Heart right ventricle (tissue), 16 donors: ENCODE results near the gene OTUD5. TPM values are rescaled to one million over a fixed set of nuclear protein-coding genes. Genes with fewer than 3 reads are reported as not detected.

ENCODE experiments used
- ATAC-seq, 8 donors: fragments of 200-7000 bp; cut with Tn5 transposase; one replicate each; pipeline ENCODE4 v1.9.1; 2020; ENCODE audit warnings: mild to moderate bottlenecking in 8 of 8, moderate library complexity in 8 of 8, moderate number of reproducible peaks in 1 of 8
- DNase-seq, 2 donors: peaks; one replicate each; pipeline ENCODE4 v3.0.0-alpha.2; 2020
- H3K27ac ChIP-seq, 10 donors: fragments of 200-600 bp; sonication (generic) in 2 of 10; one replicate each; pipeline versions ENCODE4 v1.5.0 to v1.8.0; 2020 to 2022; ENCODE audit warnings: mild to moderate bottlenecking in 3 of 10
- H3K27me3 ChIP-seq, 7 donors: fragments of 200-600 bp; one replicate each; pipeline ENCODE4 v1.8.0; 2021 to 2022; ENCODE audit warnings: mild to moderate bottlenecking in 2 of 7
- H3K36me3 ChIP-seq, 9 donors: fragments of 200-600 bp; sonication (generic) in 1 of 9; one replicate each; pipeline versions ENCODE4 v1.5.0 to v1.8.0; 2020 to 2022; ENCODE audit warnings: mild to moderate bottlenecking in 2 of 9
- H3K4me1 ChIP-seq, 9 donors: fragments of 200-600 bp; sonication (generic) in 1 of 9; one replicate each; pipeline versions ENCODE4 v1.5.0 to v1.8.0; 2020 to 2022; ENCODE audit warnings: mild to moderate bottlenecking in 4 of 9
- H3K4me3 ChIP-seq, 10 donors: fragments of 200-600 bp; sonication (generic) in 2 of 10; one replicate each; pipeline versions ENCODE4 v1.5.0 to v1.8.0; 2020 to 2022; ENCODE audit warnings: mild to moderate bottlenecking in 7 of 10, moderate library complexity in 2 of 10
- H3K9me3 ChIP-seq, 11 donors: fragments of 200-600 bp in 10 of 11; sonication (generic) in 2 of 11; one replicate each; pipeline versions ENCODE4 v1.5.0 to v1.8.0; 2013 to 2022; ENCODE audit warnings: mild to moderate bottlenecking in 2 of 11, control low read depth in 1 of 11, moderate library complexity in 1 of 11
- WGBS, 2 donors: extraction: QIAGEN DNeasy Blood & Tissue Kit; methylation state at CpG; one replicate each; pipeline ENCODE4 v1.1.7; 2013; ENCODE audit warnings: inconsistent platforms in 1 of 2; 5-methylcytosine and 5-hydroxymethylcytosine counted together
- intact Hi-C, 10 donors: fragments of 100-400 bp; cut with DNase I; formaldehyde crosslinking; loops; one replicate each; pipeline versions ENCODE4 v1.11.1 to v1.14.2; 2022
- polyA plus RNA-seq, 2 donors: library from polyadenylated mRNA; stranded (reverse); fragments of 200-250 nt; gene quantifications; one replicate each; pipeline ENCODE4 v1.2.3, GENCODE V29; 2013
- total RNA-seq, 10 donors: library from RNA; stranded (reverse); fragmentation: NEBNext Ultra II Directional in 3 of 10; extraction: Animal tissue kit (Norgen Biotek cat#: 25700) in 3 of 10; gene quantifications; one replicate each; pipeline versions ENCODE4 v1.2.1 to v1.2.4, GENCODE V29; 2021 to 2023
- TF ChIP-seq, protein P1 (sequence below), 9 donors: fragments of 200-600 bp; sonication (generic) in 2 of 9; IDR thresholded peaks; one replicate each; pipeline versions ENCODE4 v1.5.0 to v1.8.0; 2021 to 2022; ENCODE audit warnings: antibody characterized with exemption in 9 of 9, mild to moderate bottlenecking in 5 of 9, moderate library complexity in 1 of 9
- donor health status: Arrhythmogenic right ventricular cardiomyopathy.
- donor health status: ischemic (EF 13 %, LVEDD 7.1; RV severe dilation, severe dysfunction).
- donor health status: healthy with polysubstance abuse.
- donor health status: DM: no; HTN: yes; CAD: no.
- donor health status: DM: no; HTN: no; CAD: no.
- donor health status: ischemic (EF 25% LVEDD 6.9; RV normal size, moderate dysfunction).
- donor health status: ischemic (EF 25% LVEDD 5.7; RV mildly dilated, moderate dysfunction).
- donor health status: healthy.
- donor health status: DM: yes; HTN: yes; CAD: no.
- donor health status: Ischemic cardiomyopathy.
- donor health status: ischemic (EF 35%, LVEDD 5.7; RV mildly dilated, moderate dysfunction).
- donor health status: nonischemic (EF 11% LVEDD 7.7; RV severe dilation, severe dysfunction).
- donor health status: DM: yes; HTN: yes; CAD: no.
- donor health status: PGD.
- donor health status: ischemic (EF 29% LVEDD 5.4; RV normal size, mild dysfunction).
- donor health status: nonischemic (EF 23%, LVEDD 6.1; RV moderate dilation, normal function).

OTUD5 gene
- total and polyA plus RNA-seq, 12 donors: 17.9 to 27.3 (median 24.7) TPM

DNA sequence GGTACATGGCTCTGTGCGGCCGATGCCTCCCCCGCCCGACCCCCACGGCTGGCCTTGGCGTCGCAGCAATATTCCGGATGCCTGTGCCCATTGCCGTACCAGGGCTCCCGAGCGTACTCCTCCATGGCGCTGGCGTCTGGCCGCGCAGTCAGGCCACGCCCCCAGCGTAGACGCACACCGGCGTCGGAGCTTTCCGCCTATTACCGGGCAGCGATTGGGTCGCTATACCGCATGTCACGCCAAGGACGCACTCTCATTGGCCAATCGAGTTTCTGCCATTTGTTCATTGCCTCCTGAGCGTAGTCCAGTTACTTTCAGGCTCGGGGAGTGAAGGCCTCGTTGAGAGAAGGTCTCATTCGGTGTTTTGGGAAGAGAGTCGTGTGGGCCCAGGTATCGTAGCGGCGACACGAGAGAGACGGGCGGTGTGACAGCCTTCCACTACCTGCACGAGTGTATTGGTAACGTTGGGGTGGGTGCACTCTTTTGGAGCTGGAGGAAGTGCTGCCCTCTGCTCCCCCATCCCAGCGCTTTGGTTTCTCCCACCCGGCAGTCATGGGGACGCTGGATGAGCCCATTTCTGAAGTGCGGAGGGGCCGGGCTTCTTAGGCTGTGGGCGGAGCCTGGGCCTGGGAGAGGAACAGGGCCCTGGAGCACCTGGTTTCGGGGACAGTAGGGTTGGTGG lies 59.6 kb downstream of the OTUD5 start, which contains the start of the genes PQBP1 and TIMM17B:
Gene PQBP1, plus strand, starts transcription at position 306 of the 682 bp plus-strand sequence. CDS start 580 bp downstream, outside the sequence.
Gene TIMM17B, minus strand, starts transcription at position 144 of the 682 bp plus-strand sequence. Its CDS starts 19 bp downstream, at position 125.
- 0% methylated on average over 44 to 49 of the region's 49 CpGs for WGBS, 2 donors
- peak; percentile 95 to 98 (median 97) for ATAC-seq
- Histone ChIP-seq H3K4me1 (peaks cover 0 to 24% (median 5%) of the 10 kb centered on the region in 9 donors), H3K9me3 (peaks cover 0 to 17% (median 0%) of the 10 kb centered on the region in 11 donors), H3K27me3 (no peaks in the 10 kb centered on the region), H3K36me3 (peaks cover 0 to 56% (median 0%) of the 10 kb centered on the region in 9 donors), H3K27ac (peak within 1 kb of the TSS; percentile 87 to 97 (median 94)), H3K4me3 (peak within 1 kb of the TSS; percentile 56 to 85 (median 74))
- TF ChIP-seq, protein P1, sequence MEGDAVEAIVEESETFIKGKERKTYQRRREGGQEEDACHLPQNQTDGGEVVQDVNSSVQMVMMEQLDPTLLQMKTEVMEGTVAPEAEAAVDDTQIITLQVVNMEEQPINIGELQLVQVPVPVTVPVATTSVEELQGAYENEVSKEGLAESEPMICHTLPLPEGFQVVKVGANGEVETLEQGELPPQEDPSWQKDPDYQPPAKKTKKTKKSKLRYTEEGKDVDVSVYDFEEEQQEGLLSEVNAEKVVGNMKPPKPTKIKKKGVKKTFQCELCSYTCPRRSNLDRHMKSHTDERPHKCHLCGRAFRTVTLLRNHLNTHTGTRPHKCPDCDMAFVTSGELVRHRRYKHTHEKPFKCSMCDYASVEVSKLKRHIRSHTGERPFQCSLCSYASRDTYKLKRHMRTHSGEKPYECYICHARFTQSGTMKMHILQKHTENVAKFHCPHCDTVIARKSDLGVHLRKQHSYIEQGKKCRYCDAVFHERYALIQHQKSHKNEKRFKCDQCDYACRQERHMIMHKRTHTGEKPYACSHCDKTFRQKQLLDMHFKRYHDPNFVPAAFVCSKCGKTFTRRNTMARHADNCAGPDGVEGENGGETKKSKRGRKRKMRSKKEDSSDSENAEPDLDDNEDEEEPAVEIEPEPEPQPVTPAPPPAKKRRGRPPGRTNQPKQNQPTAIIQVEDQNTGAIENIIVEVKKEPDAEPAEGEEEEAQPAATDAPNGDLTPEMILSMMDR (IDR thresholded peaks at IDR 0.05): no peak
- peak; percentile 86 to 91 for DNase-seq
- intact Hi-C loops: loop anchor here in 2 of 10 donors (5.0 to 10.0 kb wide), 2 partner anchors 95 to 253 kb away; partner anchors contain the start of gene HDAC6 (in 2 of the 2)

DNA sequence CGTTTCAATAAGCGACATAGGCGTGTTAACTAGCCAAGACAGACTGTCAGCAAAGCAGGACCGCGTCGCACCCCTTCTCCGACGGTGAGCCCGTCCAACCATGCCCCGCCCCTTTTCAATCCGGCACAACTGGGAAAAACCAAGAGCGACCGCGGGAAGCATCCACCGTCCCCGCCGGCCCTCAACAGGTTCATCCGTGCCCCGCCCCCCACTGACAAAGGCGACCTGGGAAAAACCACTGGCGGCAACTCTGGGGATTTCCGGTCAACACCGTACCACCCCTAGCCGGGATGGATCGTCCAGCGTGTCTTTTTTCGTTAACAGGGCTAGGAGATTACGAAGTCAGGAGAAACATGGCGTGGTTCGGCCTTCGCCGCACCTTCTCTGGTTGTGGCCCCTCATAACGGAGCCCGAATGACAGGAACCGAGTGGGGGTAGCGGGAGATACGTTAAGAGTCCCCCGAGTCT lies 60.2 kb downstream of the OTUD5 start:
- peaks cover 0 to 17% (median 0%) of the 10 kb centered on the region in 11 donors for H3K9me3 ChIP-seq
- 0% methylated on average over 29 to 38 of the region's 38 CpGs for WGBS, 2 donors
- H3K27me3 ChIP-seq: no peaks in the 10 kb centered on the region
- intact Hi-C loops: loop anchor here in 2 of 10 donors (5.0 to 10.0 kb wide), 2 partner anchors 95 to 252 kb away; partner anchors contain the start of gene HDAC6 (in 2 of the 2)
- H3K4me1 ChIP-seq: peaks cover 0 to 24% (median 5%) of the 10 kb centered on the region in 9 donors
- ATAC-seq: peak; percentile 56 to 80 (median 74)
- TF ChIP-seq, protein P1 (IDR thresholded peaks at IDR 0.05): no peak
- H3K4me3 ChIP-seq: peak overlapping the region; percentile 56 to 85 (median 74)
- peak; percentile 66 to 77 for DNase-seq
- peaks cover 0 to 51% (median 0%) of the 10 kb centered on the region in 9 donors for H3K36me3 ChIP-seq
- peak overlapping the region; percentile 87 to 97 (median 94) for H3K27ac ChIP-seq

DNA sequence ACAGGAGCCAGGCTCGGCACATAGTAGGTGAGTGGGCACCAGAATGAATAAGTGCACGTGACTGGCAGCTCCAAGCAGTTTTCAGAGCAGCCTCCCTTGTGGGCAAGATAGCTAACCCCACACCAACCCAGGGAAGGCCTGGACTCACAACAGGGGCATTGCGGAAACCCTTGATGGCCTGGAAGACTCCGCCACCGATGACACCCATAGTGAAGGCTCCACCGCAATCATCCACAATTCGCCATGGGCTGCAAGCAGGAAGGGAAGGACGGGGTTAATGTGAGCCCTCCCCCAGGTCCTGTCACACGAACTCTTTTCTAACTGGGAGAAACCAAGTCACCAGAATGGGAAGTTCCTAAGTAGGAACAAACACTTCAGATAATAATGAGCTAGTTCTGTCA lies 60.8 kb downstream of the OTUD5 start:
- peak overlapping the region in 8 of 10 donors; percentile 87 to 97 (median 95) for H3K27ac ChIP-seq
- DNase-seq: no peak
- no peak for ATAC-seq
- H3K4me1 ChIP-seq: peaks cover 0 to 29% (median 9%) of the 10 kb centered on the region in 9 donors
- H3K9me3 ChIP-seq: peaks cover 0 to 17% (median 0%) of the 10 kb centered on the region in 11 donors
- H3K36me3 ChIP-seq: peaks cover 0 to 46% (median 0%) of the 10 kb centered on the region in 9 donors
- H3K4me3 ChIP-seq: peak overlapping the region in 9 of 10 donors; percentile 56 to 85 (median 73)
- H3K27me3 ChIP-seq: no peaks in the 10 kb centered on the region
- intact Hi-C loops: loop anchor here in 2 of 10 donors (5.0 to 10.0 kb wide), 2 partner anchors 94 to 252 kb away; partner anchors contain the start of gene HDAC6 (in 2 of the 2)
- 38 to 41% methylated on average over 8 to 9 of the region's 9 CpGs for WGBS, 2 donors
- TF ChIP-seq, protein P1 (IDR thresholded peaks at IDR 0.05): no peak

DNA sequence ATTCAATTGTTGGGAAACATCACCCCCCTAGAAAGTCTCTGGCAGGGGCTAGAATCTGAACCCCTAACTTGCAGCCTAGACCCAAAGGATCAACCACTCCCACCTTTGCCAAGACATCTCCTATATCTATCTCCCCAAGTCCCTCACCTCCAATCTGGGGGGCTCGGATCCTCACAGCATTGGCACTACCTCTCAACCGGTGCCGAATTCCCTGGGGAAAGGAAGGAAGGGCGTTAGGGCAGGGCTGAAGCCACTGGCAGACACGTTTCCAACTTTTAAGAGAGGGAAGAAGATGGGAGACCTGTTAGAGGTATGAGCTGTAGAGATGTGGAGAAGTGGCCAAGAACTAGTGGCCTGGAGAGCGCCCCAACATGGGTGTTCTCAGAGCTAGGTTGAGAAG lies 62.5 kb downstream of the OTUD5 start:
- no peak overlapping the region for H3K27ac ChIP-seq
- DNase-seq (no peak), ATAC-seq (no peak)
- TF ChIP-seq, protein P1 (IDR thresholded peaks at IDR 0.05): no peak
- peaks cover 0 to 31% (median 0%) of the 10 kb centered on the region in 9 donors for H3K36me3 ChIP-seq
- peaks cover 0 to 17% (median 0%) of the 10 kb centered on the region in 11 donors for H3K9me3 ChIP-seq
- H3K27me3 ChIP-seq: no peaks in the 10 kb centered on the region
- intact Hi-C loops: loop anchor here in 2 of 10 donors (5.0 to 10.0 kb wide), 2 partner anchors 93 to 250 kb away; partner anchors contain the start of gene HDAC6 (in 2 of the 2)
- H3K4me1 ChIP-seq: peaks cover 0 to 31% (median 9%) of the 10 kb centered on the region in 9 donors
- H3K4me3 ChIP-seq: no peak overlapping the region
- WGBS, 2 donors: 74 to 81% methylated on average over 6 of the region's 6 CpGs
